Right lobe of liver (tissue), 4 donors: ENCODE data around the gene ARSA.

Source experiments
- CTCF ChIP-seq, 4 donors: fragments of 200-600 bp in 3 of 4; fragments of 450-650 bp in 1 of 4; IDR thresholded peaks; one replicate each; pipeline versions ENCODE4 v1.5.1 to v1.8.0; 2016 to 2022; ENCODE audit warnings: antibody characterized with exemption in 4 of 4, mild to moderate bottlenecking in 2 of 4
- POLR2A ChIP-seq: fragments of 450-650 bp; IDR thresholded peaks from one replicate; pipeline ENCODE4 v1.6.1; 2017; ENCODE audit warnings: antibody characterized with exemption, mild to moderate bottlenecking
- donor health status: DM: no; HTN: no; CAD: no.
- donor health status: DM: no; HTN: no; CAD: no.
- donor health status: DM: no; HTN: yes; CAD: no.

GRCh38 chr22:50612168-50612527, 15.8 kb downstream of the ARSA start:
- TF ChIP-seq POLR2A (no peak), CTCF (IDR thresholded peaks at IDR 0.05) (no peak)
